ENCODE measurements around the gene STK40. TPM values are rescaled to one million over a fixed set of nuclear protein-coding genes. Genes with fewer than 3 reads are reported as not detected.

The STK40 gene
- total and polyA plus RNA-seq, 9 donors: 22.9 to 104 (median 67.6) TPM

DNA sequence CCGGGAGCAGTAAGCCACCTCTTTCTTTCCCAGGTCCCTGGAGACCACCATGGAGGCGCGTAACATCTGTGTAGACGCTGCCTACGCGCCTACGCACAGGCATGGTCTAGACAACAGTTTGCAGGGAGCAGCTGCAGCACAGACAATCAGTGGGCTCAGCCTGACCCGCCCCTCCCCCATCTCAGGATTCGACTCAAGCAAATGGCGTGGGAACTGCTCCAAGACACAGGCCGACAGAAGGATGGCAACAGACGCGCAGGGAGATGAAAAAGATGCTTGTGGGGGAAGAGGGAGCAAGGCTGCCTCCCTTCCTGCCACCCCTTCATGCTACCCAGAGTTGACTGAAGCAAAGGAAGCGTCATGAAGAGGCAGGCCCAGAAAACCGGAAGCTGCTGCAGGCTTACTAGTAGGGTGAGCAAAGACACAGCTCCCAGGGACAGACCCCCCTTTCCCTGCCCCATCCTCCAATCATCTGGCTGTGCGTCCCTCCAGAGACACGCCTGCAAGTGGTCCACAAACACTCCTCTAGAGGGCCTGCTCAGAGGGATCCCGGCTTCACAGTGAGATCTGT lies 19.5 kb downstream of the STK40 start:
- Histone ChIP-seq H3K27me3 (no peaks in the 10 kb centered on the region), H3K4me3 (no peak overlapping the region), H3K9me3 (no peaks in the 10 kb centered on the region), H3K27ac (peak overlapping the region in 1 of 2 donors; percentile 14), H3K36me3 (no peaks in the 10 kb centered on the region), H3K4me1 (ENCODE audit: insufficient read depth) (peaks cover 14% of the 10 kb centered on the region)
- intact Hi-C loops (cut with DNase I): loop anchor here in 2 of 4 donors (5.0 kb wide), 1 partner anchor 44 kb away; the partner anchor contains the start of gene EVA1B (in 2 of the 2)
- peak in 4 of 5 donors; percentile 43 to 65 (median 64) for DNase-seq
- 9 to 27% (median 11%) methylated on average over 18 of the region's 18 CpGs for WGBS, 3 donors
- TF ChIP-seq, protein P1, sequence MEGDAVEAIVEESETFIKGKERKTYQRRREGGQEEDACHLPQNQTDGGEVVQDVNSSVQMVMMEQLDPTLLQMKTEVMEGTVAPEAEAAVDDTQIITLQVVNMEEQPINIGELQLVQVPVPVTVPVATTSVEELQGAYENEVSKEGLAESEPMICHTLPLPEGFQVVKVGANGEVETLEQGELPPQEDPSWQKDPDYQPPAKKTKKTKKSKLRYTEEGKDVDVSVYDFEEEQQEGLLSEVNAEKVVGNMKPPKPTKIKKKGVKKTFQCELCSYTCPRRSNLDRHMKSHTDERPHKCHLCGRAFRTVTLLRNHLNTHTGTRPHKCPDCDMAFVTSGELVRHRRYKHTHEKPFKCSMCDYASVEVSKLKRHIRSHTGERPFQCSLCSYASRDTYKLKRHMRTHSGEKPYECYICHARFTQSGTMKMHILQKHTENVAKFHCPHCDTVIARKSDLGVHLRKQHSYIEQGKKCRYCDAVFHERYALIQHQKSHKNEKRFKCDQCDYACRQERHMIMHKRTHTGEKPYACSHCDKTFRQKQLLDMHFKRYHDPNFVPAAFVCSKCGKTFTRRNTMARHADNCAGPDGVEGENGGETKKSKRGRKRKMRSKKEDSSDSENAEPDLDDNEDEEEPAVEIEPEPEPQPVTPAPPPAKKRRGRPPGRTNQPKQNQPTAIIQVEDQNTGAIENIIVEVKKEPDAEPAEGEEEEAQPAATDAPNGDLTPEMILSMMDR (IDR thresholded peaks at IDR 0.05): no peak
- TF ChIP-seq POLR2A (IDR thresholded peaks at IDR 0.05) (no peak), EP300 (IDR thresholded peaks at IDR 0.05) (no peak)

DNA sequence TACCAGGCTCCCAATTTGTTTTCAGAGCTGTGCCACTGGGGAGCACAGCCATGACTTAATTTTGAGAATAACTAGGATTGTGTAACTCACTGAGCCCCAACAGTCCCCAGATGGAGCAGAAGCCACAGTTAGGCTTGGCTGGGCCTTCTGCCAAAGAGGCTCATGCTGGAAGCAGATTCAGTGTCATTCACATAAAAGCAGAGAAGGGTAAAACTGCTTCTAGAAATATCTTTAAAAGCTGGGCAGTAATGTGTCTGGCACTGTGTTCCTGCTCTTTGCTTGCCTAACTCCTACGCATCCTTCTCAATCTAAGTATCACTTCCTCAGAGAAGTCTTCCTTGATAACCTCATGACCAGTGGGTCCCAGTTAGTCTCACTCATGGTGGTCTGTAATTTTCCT lies 20.3 kb downstream of the STK40 start:
- Histone ChIP-seq H3K27ac (no peak overlapping the region), H3K27me3 (no peaks in the 10 kb centered on the region), H3K9me3 (no peaks in the 10 kb centered on the region), H3K36me3 (no peaks in the 10 kb centered on the region), H3K4me1 (ENCODE audit: insufficient read depth) (peaks cover 14% of the 10 kb centered on the region), H3K4me3 (no peak overlapping the region)
- TF ChIP-seq, protein P1 (IDR thresholded peaks at IDR 0.05): no peak
- TF ChIP-seq POLR2A (IDR thresholded peaks at IDR 0.05) (no peak), EP300 (IDR thresholded peaks at IDR 0.05) (no peak)
- intact Hi-C loops (cut with DNase I): loop anchor here in 2 of 4 donors (5.0 kb wide), 1 partner anchor 43 kb away; the partner anchor contains the start of gene EVA1B (in 2 of the 2)
- WGBS, 3 donors: 75 to 85% (median 82%) methylated on average over 1 of the region's 1 CpG
- DNase-seq: peak in 3 of 5 donors; percentile 51 to 62 (median 54)

- Histone ChIP-seq H3K9me3 (no peaks in the 10 kb centered on the region), H3K27me3 (no peaks in the 10 kb centered on the region), H3K27ac (no peak overlapping the region), H3K4me3 (no peak overlapping the region), H3K4me1 (ENCODE audit: insufficient read depth) (peaks cover 7% of the 10 kb centered on the region), H3K36me3 (no peaks in the 10 kb centered on the region)
- 79 to 89% (median 79%) methylated on average over 6 of the region's 6 CpGs for WGBS, 3 donors
- intact Hi-C loops (cut with DNase I): no loop called here
- TF ChIP-seq POLR2A (IDR thresholded peaks at IDR 0.05) (no peak), EP300 (IDR thresholded peaks at IDR 0.05) (no peak)
- TF ChIP-seq, protein P1 (IDR thresholded peaks at IDR 0.05): no peak
- DNase-seq: no peak
Measured at GRCh38 chr1:36359911-36360550, 25.7 kb downstream of the STK40 start.

DNA sequence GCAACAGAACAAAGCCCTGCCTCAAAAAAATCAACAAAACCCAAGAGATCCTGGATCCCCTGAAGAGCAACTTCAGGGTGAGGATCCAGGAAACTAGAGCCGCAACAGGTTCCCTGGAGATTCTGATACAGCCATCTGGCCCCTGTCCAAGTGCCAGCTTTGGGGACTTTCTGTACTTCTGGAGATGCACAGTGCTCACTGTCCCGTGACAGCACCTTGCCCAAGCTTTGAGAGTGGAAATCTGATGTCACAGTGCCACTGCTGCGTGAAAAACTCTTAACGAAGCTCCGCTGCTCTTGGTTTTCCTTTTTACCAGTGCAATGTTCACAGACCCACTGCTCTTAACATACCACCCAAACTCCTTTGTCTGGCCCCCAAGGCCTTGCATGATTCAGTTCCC lies 26.3 kb downstream of the STK40 start:
- Histone ChIP-seq H3K4me3 (no peak overlapping the region), H3K27ac (peak overlapping the region in 1 of 2 donors; percentile 11), H3K27me3 (no peaks in the 10 kb centered on the region), H3K9me3 (no peaks in the 10 kb centered on the region), H3K36me3 (no peaks in the 10 kb centered on the region), H3K4me1 (ENCODE audit: insufficient read depth) (peaks cover 7% of the 10 kb centered on the region)
- WGBS, 3 donors: 95 to 96% (median 96%) methylated on average over 5 of the region's 5 CpGs
- DNase-seq: no peak
- intact Hi-C loops (cut with DNase I): no loop called here
- TF ChIP-seq, protein P1 (IDR thresholded peaks at IDR 0.05): no peak
- TF ChIP-seq EP300 (IDR thresholded peaks at IDR 0.05): no peak
- TF ChIP-seq POLR2A (IDR thresholded peaks at IDR 0.05): no peak
